SU-DHL-6 (cell line): ENCODE data around the gene TTLL1.

Source experiments
- H2AFZ ChIP-seq: fragments of 200-600 bp; sonication (generic); 2 replicates; pipeline ENCODE4 v1.6.1; 2014; ENCODE audit warnings: low read depth, mild to moderate bottlenecking, moderate library complexity, mixed read lengths, antibody characterized with exemption, low read length; ENCODE audit not compliant: severe bottlenecking
- H3F3A ChIP-seq: fragments of 200-600 bp; shearing (Covaris generic); 2 replicates; pipeline ENCODE4 v1.6.0; 2016; ENCODE audit warnings: antibody characterized with exemption, mild to moderate bottlenecking; ENCODE audit not compliant: insufficient read depth
- H3K27ac ChIP-seq: fragments of 200-600 bp; sonication (generic); 2 replicates; pipeline ENCODE4 v1.5.1; 2016; ENCODE audit warnings: low read depth, mild to moderate bottlenecking, low read length, moderate library complexity, mixed read lengths
- H3K27me3 ChIP-seq: fragments of 200-600 bp; sonication (generic), shearing (Covaris generic); 2 replicates; pipeline ENCODE4 v1.6.0; 2014; ENCODE audit warnings: mild to moderate bottlenecking, low read length
- H3K36me3 ChIP-seq: fragments of 200-600 bp; sonication (generic); 2 replicates; pipeline ENCODE4 v1.6.1; 2014; ENCODE audit warnings: mild to moderate bottlenecking, low read length, mixed read lengths
- H3K4me2 ChIP-seq: fragments of 300-600, 200-600 bp; shearing (Covaris generic), sonication (generic); 2 replicates; pipeline ENCODE4 v1.6.0; 2014; ENCODE audit warnings: low read length, low read depth, mild to moderate bottlenecking; ENCODE audit not compliant: poor library complexity, severe bottlenecking
- H3K4me3 ChIP-seq: fragments of 200-600 bp; sonication (generic); 2 replicates; pipeline ENCODE4 v1.5.1; 2014; ENCODE audit warnings: antibody characterized with exemption, low read length, mild to moderate bottlenecking, mixed read lengths; ENCODE audit not compliant: insufficient read depth, poor library complexity, severe bottlenecking
- H3K79me2 ChIP-seq: fragments of 200-600 bp; sonication (generic); 2 replicates; pipeline ENCODE4 v1.6.1; 2014; ENCODE audit warnings: mild to moderate bottlenecking, low read length, moderate library complexity; ENCODE audit not compliant: insufficient read depth
- H3K9ac ChIP-seq: fragments of 200-600 bp; sonication (generic); 2 replicates; pipeline ENCODE4 v1.7.0; 2014; ENCODE audit warnings: mild to moderate bottlenecking, low read length
- H3K9me2 ChIP-seq: fragments of 200-600 bp; sonication (generic); replicated peaks from 2 replicates; pipeline ENCODE4 v1.6.1; 2014; ENCODE audit warnings: low read length; ENCODE audit not compliant: insufficient read depth
- H3K9me3 ChIP-seq: fragments of 200-600 bp; sonication (generic); 2 replicates; pipeline ENCODE4 v1.6.1; 2014; ENCODE audit warnings: low read length, mixed read lengths; ENCODE audit not compliant: insufficient read depth
- H4K20me1 ChIP-seq: fragments of 200-600 bp; sonication (generic); 2 replicates; pipeline ENCODE4 v1.6.1; 2014; ENCODE audit warnings: low read depth, mild to moderate bottlenecking, antibody characterized with exemption, low read length, moderate library complexity, mixed read lengths
- CTCF ChIP-seq: fragments of 200-600 bp; sonication (generic); IDR thresholded peaks from one replicate; pipeline ENCODE4 v1.5.1; 2017; ENCODE audit warnings: antibody characterized with exemption, mild to moderate bottlenecking, low read length, moderate library complexity; ENCODE audit not compliant: insufficient read depth, poor library complexity, severe bottlenecking
- EZH2phosphoT487 ChIP-seq: fragments of 200-600 bp; sonication (generic), shearing (Covaris generic); conservative IDR thresholded peaks from 2 replicates; pipeline ENCODE4 v1.6.1; 2018; ENCODE audit warnings: mild to moderate bottlenecking, antibody characterized with exemption, low read length, moderate library complexity, mixed read lengths

Gene TTLL1

GRCh38 chr22:43131773-43132501, 42.7 kb upstream of the TTLL1 start:
- Histone ChIP-seq H3F3A (no peaks in the 10 kb centered on the region), H2AFZ (no peak overlapping the region), H3K4me2 (no peak overlapping the region), H3K9me3 (no peaks in the 10 kb centered on the region), H3K9me2 (no peaks in the 10 kb centered on the region), H3K4me3 (no peak overlapping the region), H3K36me3 (no peaks in the 10 kb centered on the region), H3K27me3 (no peaks in the 10 kb centered on the region), H4K20me1 (no peaks in the 10 kb centered on the region), H3K79me2 (no peaks in the 10 kb centered on the region), H3K9ac (no peak overlapping the region), H3K27ac (no peak overlapping the region)
- TF ChIP-seq EZH2phosphoT487 (no peak), CTCF (no peak)

- no peak overlapping the region for H3K9ac ChIP-seq
- H3K36me3 ChIP-seq, result no peaks in the 10 kb centered on the region
- no peak overlapping the region for H3K4me2 ChIP-seq
- H4K20me1 ChIP-seq, result no peaks in the 10 kb centered on the region
- H3K4me3 ChIP-seq, result no peak overlapping the region
- no peaks in the 10 kb centered on the region for H3K9me2 ChIP-seq
- H3F3A ChIP-seq, result no peaks in the 10 kb centered on the region
- no peaks in the 10 kb centered on the region for H3K79me2 ChIP-seq
- TF ChIP-seq CTCF, result no peak
- TF ChIP-seq EZH2phosphoT487, result no peak
- H3K9me3 ChIP-seq, result no peaks in the 10 kb centered on the region
- H2AFZ ChIP-seq, result no peak overlapping the region
- H3K27me3 ChIP-seq, result no peaks in the 10 kb centered on the region
- no peak overlapping the region for H3K27ac ChIP-seq
These were observed 40.5 kb upstream of the TTLL1 start for GRCh38 chr22:43129426-43130425.

GRCh38 chr22:43128928-43129424, 39.8 kb upstream of the TTLL1 start:
- no peaks in the 10 kb centered on the region for H3K9me2 ChIP-seq
- no peak overlapping the region for H3K9ac ChIP-seq
- no peak overlapping the region for H3K4me2 ChIP-seq
- H3K36me3 ChIP-seq, result no peaks in the 10 kb centered on the region
- no peak overlapping the region for H3K4me3 ChIP-seq
- H3F3A ChIP-seq, result no peaks in the 10 kb centered on the region
- no peak overlapping the region for H3K27ac ChIP-seq
- no peak for TF ChIP-seq CTCF
- no peak for TF ChIP-seq EZH2phosphoT487
- no peaks in the 10 kb centered on the region for H3K9me3 ChIP-seq
- no peaks in the 10 kb centered on the region for H3K79me2 ChIP-seq
- no peaks in the 10 kb centered on the region for H4K20me1 ChIP-seq
- H3K27me3 ChIP-seq, result no peaks in the 10 kb centered on the region
- H2AFZ ChIP-seq, result no peak overlapping the region
